ENCODE results near the gene MCM10. TPM values are rescaled to one million over a fixed set of nuclear protein-coding genes. Genes with fewer than 3 reads are reported as not detected.

The MCM10 gene
- total and polyA plus RNA-seq, 2 of the 8 experiments (the other 6 are each of a cell fraction or from before 2014, with no cell fraction given), result 9.8 to 60.3 TPM

DNA sequence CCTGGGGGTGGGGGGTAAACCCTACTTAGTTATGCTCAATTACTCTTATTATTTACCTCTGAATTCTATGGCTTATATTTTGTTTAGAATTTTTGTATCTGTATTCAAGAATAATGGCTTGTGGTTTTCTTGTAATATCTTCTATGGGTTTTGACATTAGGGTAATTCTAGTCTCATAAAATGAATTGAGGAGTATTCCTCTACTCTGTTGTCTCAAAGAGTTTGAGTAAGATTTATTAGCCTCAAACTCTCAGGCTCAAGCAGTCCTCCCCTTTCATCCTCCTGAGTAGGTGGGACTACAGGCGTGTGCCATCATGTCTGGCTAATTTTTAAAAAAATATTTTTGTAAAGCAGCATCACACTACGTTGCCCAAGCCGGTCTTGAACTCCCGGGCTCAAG is 92.4 kb downstream of the MCM10 start:
- no peak overlapping the region for H2AFZ ChIP-seq (ENCODE audit: low read length)
- no peaks in the 10 kb centered on the region for H3K36me3 ChIP-seq (ENCODE audit: control insufficient read depth in 2 of 4, insufficient read depth in 4 of 4, low read length in 3 of 4)
- no peak overlapping the region for H2BK5ac ChIP-seq (ENCODE audit: low read depth, low read length)
- no peak overlapping the region for H3K14ac ChIP-seq (ENCODE audit: insufficient read length)
- H2BK20ac ChIP-seq (ENCODE audit: low read length), result no peak overlapping the region
- no peak overlapping the region for H2BK12ac ChIP-seq (ENCODE audit: low read depth, low read length)
- DNase-seq (ENCODE audit: low read depth in 1 of 2, low spot score in 2 of 2), result no peak
- H3K27ac ChIP-seq (ENCODE audit: low read depth, low read length), result no peak overlapping the region
- H3K27me3 ChIP-seq (replicated peaks in 1 of 4; ENCODE audit: control insufficient read depth in 3 of 4, extremely low read depth in 1 of 4, insufficient read depth in 3 of 4, low read length in 3 of 4), result no peaks in the 10 kb centered on the region
- no peak overlapping the region for H4K91ac ChIP-seq (replicated peaks; ENCODE audit: insufficient read length, low read length)
- no peaks in the 10 kb centered on the region for H3K23me2 ChIP-seq (ENCODE audit: low read depth, low read length)
- 84% methylated on average over 4 of the region's 4 CpGs; no CpG with 5 or more reads in 1 of the 2 experiments for WGBS, 2 experiments (ENCODE audit: extremely low coverage in 1 of 2, insufficient coverage in 1 of 2, insufficient read length in 1 of 2, insufficient replicate concordance in 2 of 2, low coverage in 1 of 2, low lambda C conversion rate in 2 of 2, missing lambda C conversion rate in 1 of 2)
- CTCF ChIA-PET (ENCODE audit: partially characterized antibody), result interaction anchor here (0.8 to 1.4 kb wide), 3 partner anchors 10 to 163 kb away, joined by 3 to 4 read pairs (median 3); no protein-coding TSS in a partner anchor
- H4K20me1 ChIP-seq (replicated peaks in 1 of 2; ENCODE audit: control insufficient read depth in 1 of 2, insufficient read depth in 2 of 2, low read length in 2 of 2), result no peaks in the 10 kb centered on the region
- H3K18ac ChIP-seq (ENCODE audit: extremely low read depth, low read length), result no peak overlapping the region
- H3K79me1 ChIP-seq (ENCODE audit: low read depth, low read length), result no peaks in the 10 kb centered on the region
- H3K79me2 ChIP-seq (ENCODE audit: control insufficient read depth in 1 of 2, insufficient read depth in 2 of 2, low read length in 2 of 2), result no peaks in the 10 kb centered on the region
- H4K8ac ChIP-seq (ENCODE audit: extremely low read depth, insufficient read depth, low read length), result no peak overlapping the region
- H3K9me3 ChIP-seq (ENCODE audit: insufficient read depth in 2 of 2, low read depth in 1 of 2, low read length in 1 of 2), result no peaks in the 10 kb centered on the region
- H3K9ac ChIP-seq (replicated peaks in 1 of 4; ENCODE audit: extremely low read depth in 1 of 4, low read depth in 3 of 4, low read length in 3 of 4), result no peak overlapping the region
- H3K4me3 ChIP-seq (ENCODE audit: extremely low read depth in 1 of 4, insufficient read depth in 2 of 4, low read depth in 3 of 4, low read length in 4 of 4), result no peak overlapping the region
- no peak overlapping the region for H4K5ac ChIP-seq (ENCODE audit: insufficient read length, low read depth, low read length)
- H2AK5ac ChIP-seq (ENCODE audit: low read depth, low read length), result no peak overlapping the region
- POLR2A ChIA-PET (ENCODE audit: partially characterized antibody), result no interaction called here
- no peaks in the 10 kb centered on the region for H3K4me1 ChIP-seq (replicated peaks in 1 of 4; ENCODE audit: control insufficient read depth in 3 of 4, insufficient read depth in 4 of 4, low read length in 3 of 4)
- no peak overlapping the region for H3K23ac ChIP-seq (ENCODE audit: insufficient read length)
- no peak overlapping the region for H2BK120ac ChIP-seq (replicated peaks; ENCODE audit: low read depth, low read length)
- H3K4me2 ChIP-seq (ENCODE audit: insufficient read depth in 1 of 2, low read depth in 2 of 2, low read length in 2 of 2), result no peak overlapping the region
- no peak overlapping the region for H3K4ac ChIP-seq (replicated peaks; ENCODE audit: insufficient read length, low read depth, low read length)
- H2BK15ac ChIP-seq (ENCODE audit: low read length), result no peak overlapping the region
- no peak overlapping the region for H3K56ac ChIP-seq (replicated peaks; ENCODE audit: insufficient read length, low read depth, low read length)
- no peak for FAIRE-seq
- TF ChIP-seq EZH2 (IDR thresholded peaks at IDR 0.05; ENCODE audit: low read depth, low read length, severe bottlenecking) (no peak), YY1 (IDR thresholded peaks at IDR 0.05; ENCODE audit: low read depth, low read length) (no peak), FOSL1 (IDR thresholded peaks at IDR 0.05; ENCODE audit: insufficient read depth, low read depth, low read length) (no peak), ZNF274 (IDR thresholded peaks at IDR 0.05; ENCODE audit: borderline replicate concordance, extremely low read depth, low read length) (no peak), CHD2 (IDR thresholded peaks at IDR 0.05; ENCODE audit: low read length) (no peak), CBX8 (IDR thresholded peaks at IDR 0.05; ENCODE audit: borderline replicate concordance, low read depth, low read length) (no peak), KDM5A (IDR thresholded peaks at IDR 0.05; ENCODE audit: low read length) (no peak), CTBP2 (IDR thresholded peaks at IDR 0.05; ENCODE audit: borderline replicate concordance, insufficient read depth, insufficient read length, low read length) (no peak), SIX5 (IDR thresholded peaks at IDR 0.05; ENCODE audit: low read depth, low read length) (no peak), SRF (IDR thresholded peaks at IDR 0.05; ENCODE audit: low read depth, low read length) (no peak), EP300 (IDR thresholded peaks at IDR 0.05; ENCODE audit: borderline replicate concordance in 1 of 2, low read depth in 2 of 2, low read length in 2 of 2) (no peak), KDM4A (IDR thresholded peaks at IDR 0.05; ENCODE audit: low read depth, low read length, severe bottlenecking) (no peak), SIN3A (conservative IDR thresholded peaks at IDR 0.05 in 1 of 2, IDR thresholded peaks at IDR 0.05 in 1 of 2; ENCODE audit: low read depth in 1 of 2, low read length in 2 of 2) (no peak)
- TF ChIP-seq, protein P1, sequence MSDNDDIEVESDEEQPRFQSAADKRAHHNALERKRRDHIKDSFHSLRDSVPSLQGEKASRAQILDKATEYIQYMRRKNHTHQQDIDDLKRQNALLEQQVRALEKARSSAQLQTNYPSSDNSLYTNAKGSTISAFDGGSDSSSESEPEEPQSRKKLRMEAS (IDR thresholded peaks at IDR 0.05), result no peak

All from H1 (cell line).